ENCODE measurements around the gene DNAJA4. TPM values are rescaled to one million over a fixed set of nuclear protein-coding genes. Genes with fewer than 3 reads are reported as not detected.
"Not testable (repeated sequence)": the region's sequence is repeated elsewhere in the genome, so short reads cannot be mapped to it uniquely, and the experiment has no call there.

The DNAJA4 gene
- total RNA-seq, 1 donor from 2014 or later: 26.8 TPM

- DNase-seq: no peak
Measured at GRCh38 chr15:78244101-78244500, 20.3 kb upstream of the DNAJA4 start.

- no peak for DNase-seq
Measured at GRCh38 chr15:78244893-78245292, 19.5 kb upstream of the DNAJA4 start.

GRCh38 chr15:78245392-78245791 is 19.0 kb upstream of the DNAJA4 start:
- not testable (repeated sequence) for DNase-seq

GRCh38 chr15:78245976-78246620 is 18.3 kb upstream of the DNAJA4 start:
- DNase-seq: not testable (repeated sequence)

- no peak for DNase-seq
Measured at GRCh38 chr15:78247911-78248310, 16.5 kb upstream of the DNAJA4 start.

- no peak for DNase-seq
Measured at GRCh38 chr15:78249131-78249530, 15.2 kb upstream of the DNAJA4 start.

- DNase-seq: no peak
Measured at GRCh38 chr15:78251136-78251535, 13.2 kb upstream of the DNAJA4 start.

GRCh38 chr15:78255421-78256043 is 8.8 kb upstream of the DNAJA4 start:
- no peak for DNase-seq

- DNase-seq: no peak
Measured at GRCh38 chr15:78256044-78256437, 8.3 kb upstream of the DNAJA4 start.

- DNase-seq: no peak
Measured at GRCh38 chr15:78257681-78258080, 6.7 kb upstream of the DNAJA4 start.

- DNase-seq: no peak
Measured at GRCh38 chr15:78259232-78259631, 5.1 kb upstream of the DNAJA4 start.

- no peak for DNase-seq
Measured at GRCh38 chr15:78260489-78260888, 3.9 kb upstream of the DNAJA4 start.

- no peak for DNase-seq
Measured at GRCh38 chr15:78261062-78261461, 3.3 kb upstream of the DNAJA4 start.

GRCh38 chr15:78263351-78263781 is 996 bp upstream of the DNAJA4 start:
- no peak for DNase-seq

GRCh38 chr15:78263907-78264303 is 457 bp upstream of the DNAJA4 start:
- no peak for DNase-seq

- no peak for DNase-seq
Measured at GRCh38 chr15:78265137-78265460, 737 bp downstream of the DNAJA4 start.

- DNase-seq: peak; percentile 52
Measured at GRCh38 chr15:78265752-78266224, 1.4 kb downstream of the DNAJA4 start.

- no peak for DNase-seq
Measured at GRCh38 chr15:78266229-78266628, 1.9 kb downstream of the DNAJA4 start.

GRCh38 chr15:78266806-78267205 is 2.4 kb downstream of the DNAJA4 start:
- DNase-seq: no peak

- DNase-seq: no peak
Measured at GRCh38 chr15:78272316-78272715, 8.0 kb downstream of the DNAJA4 start.

- no peak for DNase-seq
Measured at GRCh38 chr15:78272776-78273175, 8.4 kb downstream of the DNAJA4 start.

GRCh38 chr15:78274994-78275393 is 10.6 kb downstream of the DNAJA4 start:
- DNase-seq: no peak

GRCh38 chr15:78276064-78276943 is 11.9 kb downstream of the DNAJA4 start:
- no peak for DNase-seq
